GM18870 (cell line): Measurements from ENCODE around the gene CLEC16A.
"Not testable (repeated sequence)": the region's sequence is repeated elsewhere in the genome, so short reads cannot be mapped to it uniquely, and the experiment has no call there.

Experiments
- ATAC-seq: cut with Tn5 transposase; IDR thresholded peaks from one replicate; pipeline ENCODE4 v1.9.1; 2021; ENCODE audit warnings: moderate library complexity; ENCODE audit not compliant: unreplicated experiment

The CLEC16A gene

GRCh38 chr16:11093572-11094074 is 149.3 kb downstream of the CLEC16A start:
- no peak for ATAC-seq

- peak; percentile 48 for ATAC-seq
Observed at GRCh38 chr16:11094075-11094856, 149.9 kb downstream of the CLEC16A start.

DNA sequence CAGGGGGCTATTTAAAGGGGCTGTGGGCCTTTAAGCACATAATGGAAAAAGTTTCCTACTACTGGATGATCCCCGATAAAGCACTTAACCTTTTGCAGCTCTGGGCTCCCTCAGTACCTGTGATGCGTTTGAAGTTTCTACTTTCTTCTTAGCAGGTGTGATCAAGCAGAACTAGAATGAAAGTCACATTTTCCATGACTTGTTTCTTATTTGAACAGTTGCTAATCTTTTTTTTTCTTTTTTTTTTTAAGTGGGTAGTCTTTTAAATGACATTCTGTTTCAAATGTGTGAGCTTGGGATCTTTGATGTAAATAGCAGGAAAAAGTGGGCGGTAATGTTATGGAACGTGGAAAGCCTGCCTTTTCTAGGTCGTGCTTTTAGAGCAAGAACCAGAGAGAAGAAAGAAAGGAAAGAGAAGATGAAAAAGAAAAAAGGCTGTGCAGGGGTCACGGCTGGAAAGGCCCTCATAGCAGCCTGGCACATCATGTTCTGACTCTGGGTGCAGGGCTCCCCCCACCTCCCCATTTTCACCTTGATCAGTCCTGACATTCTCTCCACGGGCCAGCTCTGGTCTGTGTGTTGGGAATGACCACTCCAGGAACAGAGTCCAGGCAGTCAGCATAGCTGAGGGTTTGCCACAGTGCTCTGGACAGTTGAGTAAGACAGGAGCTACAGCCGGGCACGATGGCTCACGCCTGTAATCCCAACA is 150.6 kb downstream of the CLEC16A start:
- ATAC-seq, result no peak

GRCh38 chr16:11095935-11096334 is 151.6 kb downstream of the CLEC16A start:
- ATAC-seq, result no peak

GRCh38 chr16:11097094-11097786 is 152.9 kb downstream of the CLEC16A start:
- no peak for ATAC-seq

- no peak for ATAC-seq
Observed at GRCh38 chr16:11097787-11098167, 153.4 kb downstream of the CLEC16A start.

GRCh38 chr16:11098601-11099390 is 154.4 kb downstream of the CLEC16A start:
- ATAC-seq, result no peak

DNA sequence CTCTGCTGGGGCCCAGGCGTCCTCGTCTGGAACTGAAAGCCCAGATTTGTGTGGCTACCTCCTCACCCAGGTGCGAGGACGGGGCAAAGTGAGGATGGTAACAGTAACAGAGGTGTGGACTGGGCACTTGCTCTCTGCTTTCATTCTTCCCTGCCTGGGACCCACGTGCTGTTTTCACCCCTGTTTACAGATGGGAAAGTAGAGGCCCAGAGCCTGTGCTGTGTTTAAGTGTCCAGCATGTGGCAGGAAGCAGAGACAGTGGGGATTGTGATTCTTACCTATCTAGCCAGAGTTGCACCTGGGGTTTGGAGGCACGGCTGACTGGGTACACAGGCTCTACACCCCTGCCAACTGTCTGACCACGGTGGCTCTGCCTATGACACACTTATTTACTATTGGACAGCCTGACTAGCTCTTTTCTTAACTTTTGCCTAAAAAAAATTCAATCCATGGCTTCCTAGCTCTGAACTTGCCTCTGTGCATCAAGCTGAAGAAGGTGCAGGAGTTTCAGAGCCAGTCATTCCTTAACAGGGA is 155.4 kb downstream of the CLEC16A start:
- no peak for ATAC-seq

DNA sequence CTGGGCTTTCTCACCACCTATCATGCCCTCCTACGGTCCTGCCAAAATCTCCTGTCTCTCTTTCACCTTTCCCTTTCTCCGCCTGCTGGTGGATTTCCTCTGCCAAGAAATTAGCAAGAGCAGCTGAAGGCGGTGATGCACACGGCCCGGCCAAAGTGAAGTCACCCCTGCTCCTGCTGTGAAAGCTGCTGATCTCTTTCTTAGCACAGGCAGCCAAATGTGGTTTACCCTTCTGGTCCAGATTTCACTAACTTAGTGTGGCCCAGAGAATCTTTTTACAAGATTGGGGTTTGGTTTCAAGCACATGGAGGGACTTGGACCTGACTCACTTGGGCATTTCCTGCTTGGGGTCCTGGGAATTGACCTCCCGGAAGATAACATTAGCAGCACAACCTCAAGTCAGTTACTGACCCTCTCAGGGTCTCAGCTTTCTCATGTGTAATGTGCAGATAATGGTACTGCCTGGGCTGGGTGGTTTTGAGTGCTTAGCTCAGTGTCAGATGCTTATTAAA is 155.9 kb downstream of the CLEC16A start:
- no peak for ATAC-seq

DNA sequence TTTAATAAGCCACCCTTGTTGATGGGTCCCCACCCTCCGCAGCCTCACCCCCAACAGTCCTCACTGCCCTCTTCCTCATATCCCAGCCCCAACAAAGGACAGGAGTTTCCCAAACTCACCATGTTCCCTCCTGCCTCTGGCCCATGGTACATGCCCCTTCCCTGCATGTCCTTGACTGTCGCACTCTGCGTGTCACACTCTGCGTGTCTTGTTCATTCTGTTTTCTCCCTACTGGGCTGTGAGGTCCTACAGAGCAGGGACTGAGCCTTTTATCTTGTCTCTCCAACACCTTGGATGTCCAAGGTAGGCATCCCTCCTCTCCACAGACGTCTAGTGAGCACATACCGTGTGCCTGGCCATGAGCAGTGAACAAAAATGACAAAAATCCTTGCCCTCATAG is 156.9 kb downstream of the CLEC16A start:
- ATAC-seq, result no peak

DNA sequence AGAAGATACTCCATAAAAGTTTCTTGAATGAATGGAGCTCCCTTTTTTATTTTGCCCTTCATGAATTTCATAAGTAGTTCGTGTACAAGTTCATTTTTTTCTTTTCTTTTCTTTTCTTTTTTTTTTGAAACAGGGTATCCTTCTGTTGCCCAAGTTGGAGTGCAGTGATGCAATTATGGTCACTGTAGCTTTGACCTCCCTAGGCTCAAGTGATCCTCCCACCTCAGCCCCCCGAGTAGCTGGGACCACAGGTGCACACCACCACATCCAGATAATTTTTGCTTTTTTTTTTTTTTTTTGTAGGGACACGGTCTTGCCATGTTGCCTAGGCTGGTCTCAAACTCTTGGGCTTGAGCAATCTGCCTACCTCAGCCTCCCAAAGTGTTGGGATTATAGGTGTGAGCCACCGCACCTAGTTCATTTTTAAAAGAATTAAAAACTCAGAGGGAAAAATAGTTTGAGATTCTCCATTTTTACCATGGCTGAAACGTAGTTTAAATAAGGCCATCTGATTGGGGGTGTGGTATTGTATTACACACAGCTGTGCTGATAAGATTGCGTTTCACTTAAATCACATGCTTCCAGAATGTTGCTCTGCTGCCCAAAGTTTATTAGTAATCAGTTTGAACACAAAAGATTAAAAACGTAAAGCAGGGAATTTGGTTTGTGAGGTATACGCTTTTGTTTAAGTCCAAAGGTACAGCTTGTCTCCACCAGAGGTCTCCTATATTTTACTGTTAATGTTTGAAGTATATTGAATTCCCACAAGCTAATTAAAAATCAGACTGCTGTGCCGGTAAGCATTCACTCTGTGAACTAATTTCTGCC is 157.5 kb downstream of the CLEC16A start:
- no peak for ATAC-seq

GRCh38 chr16:11102523-11102898 is 158.1 kb downstream of the CLEC16A start:
- no peak for ATAC-seq

DNA sequence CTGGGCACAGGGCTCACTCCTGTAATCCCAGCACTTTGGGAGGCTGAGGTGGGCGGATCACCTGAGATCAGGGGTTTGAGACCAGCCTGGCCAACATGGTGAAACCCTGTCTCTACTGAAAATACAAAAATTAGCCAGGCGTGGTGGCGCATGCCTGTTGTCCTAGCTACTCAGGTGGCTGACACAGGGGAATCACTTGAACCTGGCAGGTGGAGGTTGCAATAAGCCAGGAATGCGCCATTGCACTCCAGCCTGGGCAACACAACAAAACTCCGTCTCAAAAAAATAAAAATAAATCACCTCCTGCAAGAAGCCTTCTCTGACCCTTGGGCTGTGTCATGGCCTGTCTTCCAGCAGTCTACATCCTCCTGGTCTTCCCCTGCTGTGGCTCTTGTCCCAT is 158.9 kb downstream of the CLEC16A start:
- ATAC-seq, result not testable (repeated sequence)

GRCh38 chr16:11104168-11105037 is 160.0 kb downstream of the CLEC16A start:
- ATAC-seq, result peak; percentile 8

GRCh38 chr16:11105038-11105903 is 160.9 kb downstream of the CLEC16A start:
- ATAC-seq, result peak; percentile 73

- no peak for ATAC-seq
Observed at GRCh38 chr16:11106726-11107125, 162.4 kb downstream of the CLEC16A start.

GRCh38 chr16:11107780-11108465 is 163.6 kb downstream of the CLEC16A start:
- ATAC-seq, result no peak
